HepG2 (cell line): ENCODE results near the gene GSK3B. TPM values are rescaled to one million over a fixed set of nuclear protein-coding genes. Genes with fewer than 3 reads are reported as not detected.
A peak's percentile ranks its signal among the peaks of the same experiment; 100 is the strongest.

Source experiments
- ATAC-seq: fragments of 200-7000 bp; cut with Tn5 transposase; 3 replicates; pipeline ENCODE4 v1.9.1; 2020; ENCODE audit warnings: mild to moderate bottlenecking, moderate library complexity
- BruUV-seq: library from RNA; stranded (reverse); fragments of 400-500 nt; replicated peaks from 2 replicates; lab custom pipeline; 2021; lab: Mats Ljungman, UMichigan
- CTCF ChIA-PET: fragments of 300-600 bp; formaldehyde crosslinking; extraction: SDS; loops from one replicate; lab custom pipeline; 2021; ENCODE audit warnings: low total read pairs, inconsistent platforms, low intra/inter-chr PET ratio; lab: Yijun Ruan, JAX
- POLR2A ChIA-PET: fragments of 350-600 bp; sonication (Branson Sonifier 250); formaldehyde crosslinking; loops from one replicate; lab custom pipeline; 2020; ENCODE audit warnings: antibody characterized with exemption, inconsistent platforms; lab: Yijun Ruan, JAX
- DNase-seq: peaks from one replicate; pipeline ENCODE4 v3.0.0-alpha.2; 2015; ENCODE audit warnings: low spot score
- FAIRE-seq: peaks from 3 replicates; lab custom pipeline; 2011; peaks lifted over from hg19 to GRCh38; lab: Jason Lieb, UNC
- H2AFZ ChIP-seq: one replicate; pipeline ENCODE4 v1.6.1; 2011; ENCODE audit warnings: low read length, inconsistent platforms
- H3K27ac ChIP-seq: fragments of 300-600 bp; 3 replicates; pipeline ENCODE4 v1.8.0; 2011; ENCODE audit warnings: mixed run types, mild to moderate bottlenecking, mixed read lengths, low read length, inconsistent platforms; ENCODE audit not compliant: insufficient read depth; ENCODE audit errors: extremely low read length
- H3K27me3 ChIP-seq, 2 experiments: fragments of 200-600 bp in 1 of 2; 2 replicates in 1 of 2; 3 replicates in 1 of 2; pipeline versions ENCODE4 v1.6.0 to v1.8.0; 2011; ENCODE audit warnings: low read length in 2 of 2, mild to moderate bottlenecking in 2 of 2, moderate library complexity in 2 of 2, inconsistent platforms in 1 of 2; ENCODE audit not compliant: insufficient read depth in 2 of 2, control insufficient read depth in 1 of 2
- H3K36me3 ChIP-seq, 2 experiments: fragments of 200-600 bp in 1 of 2; replicated peaks in 1 of 2; 2 replicates in 1 of 2; 3 replicates in 1 of 2; pipeline versions ENCODE4 v1.5.1 to v1.8.0; 2011; ENCODE audit warnings: low read length in 2 of 2, inconsistent platforms in 1 of 2; ENCODE audit not compliant: insufficient read depth in 2 of 2, control insufficient read depth in 1 of 2
- H3K4me1 ChIP-seq: 2 replicates; pipeline ENCODE4 v1.5.1; 2012; ENCODE audit warnings: low read length, inconsistent platforms; ENCODE audit not compliant: insufficient read depth
- H3K4me2 ChIP-seq: 2 replicates; pipeline ENCODE4 v1.6.0; 2011; ENCODE audit warnings: low read depth, low read length, inconsistent platforms
- H3K4me3 ChIP-seq, 3 experiments: fragments of 200-600 bp in 1 of 3; sonication (generic), shearing (Covaris generic) in 1 of 3; replicated peaks in 1 of 3; 2 replicates each; pipeline ENCODE4 v1.5.1; 2011 to 2016; ENCODE audit warnings: low read length in 3 of 3, inconsistent platforms in 2 of 3, low read depth in 2 of 3, mild to moderate bottlenecking in 2 of 3, control low read depth in 1 of 3, mixed read lengths in 1 of 3; ENCODE audit not compliant: insufficient read depth in 1 of 3
- H3K79me2 ChIP-seq: one replicate; pipeline ENCODE4 v1.6.1; 2011; ENCODE audit warnings: low read length, inconsistent platforms; ENCODE audit not compliant: insufficient read depth
- H3K9ac ChIP-seq: 2 replicates; pipeline ENCODE4 v1.6.0; 2011; ENCODE audit warnings: mild to moderate bottlenecking, low read depth, low read length, inconsistent platforms; ENCODE audit not compliant: insufficient read depth
- H3K9me3 ChIP-seq: 2 replicates; pipeline ENCODE4 v1.5.1; 2012; ENCODE audit warnings: mild to moderate bottlenecking, low read length
- H4K20me1 ChIP-seq: 2 replicates; pipeline ENCODE4 v1.6.0; 2011; ENCODE audit warnings: inconsistent platforms, mild to moderate bottlenecking, low read length, moderate library complexity; ENCODE audit not compliant: insufficient read depth
- PRDM4 ChIP-seq: sonication (generic); formaldehyde crosslinking; IDR thresholded peaks from 2 replicates; pipeline ENCODE4 v1.9.0; 2021; ENCODE audit warnings: missing genetic modification reagents, borderline replicate concordance
- SALL1 ChIP-seq: sonication (generic); formaldehyde crosslinking; IDR thresholded peaks from 2 replicates; pipeline ENCODE4 v1.8.0; 2022; ENCODE audit warnings: mild to moderate bottlenecking, missing genetic modification reagents
- ZFX ChIP-seq: sonication (generic); formaldehyde crosslinking; IDR thresholded peaks from 2 replicates; pipeline ENCODE4 v1.4.0; 2020; ENCODE audit warnings: mild to moderate bottlenecking, low read depth, missing genetic modification reagents, moderate library complexity
- ZNF501 ChIP-seq: sonication (generic); formaldehyde crosslinking; IDR thresholded peaks from 2 replicates; pipeline ENCODE4 v1.5.1; 2020; ENCODE audit warnings: mild to moderate bottlenecking, moderate library complexity, missing genetic modification reagents
- WGBS: methylation state at CpG from one replicate; pipeline ENCODE4 v1.1.6; 2017; ENCODE audit warnings: low lambda C conversion rate; 5-methylcytosine and 5-hydroxymethylcytosine counted together
- in situ Hi-C: cut with HindIII; loops from 2 replicates; pipeline ENCODE4 v1.10.0; 2017; ENCODE audit warnings: low pct_unique_long_range_greater_than_20kb; ENCODE audit not compliant: extremely low pct_ligation_motif_present
- intact Hi-C: fragments of 100-400 bp; cut with micrococcal nuclease; formaldehyde crosslinking; loops from one replicate; pipeline ENCODE4 v1.10.0; 2022; ENCODE audit not compliant: unreplicated experiment
- polyA plus RNA-seq, 8 experiments: library from polyadenylated mRNA; depleted of rRNA in 3 of 8; stranded (reverse) in 7 of 8; unstranded in 1 of 8; fragments of >200 nt; fragmentation: Illumina TruSeq in 4 of 8; extraction: Trizol in 4 of 8; gene quantifications; 2 replicates each; pipeline versions ENCODE4 v1.2.1 to v1.2.3, GENCODE V29; 2011 to 2016; ENCODE audit warnings: low read depth in 4 of 8, missing spikeins in 1 of 8, mixed read lengths in 1 of 8; ENCODE audit not compliant: insufficient read depth in 1 of 8
- total RNA-seq, 5 experiments: library from RNA; depleted of rRNA; stranded (reverse); fragments of >200 nt; fragmentation: Illumina TruSeq; extraction: Trizol; gene quantifications; 2 replicates each; pipeline ENCODE4 v1.2.3, GENCODE V29; 2016; ENCODE audit warnings: low read depth in 1 of 5
- TF ChIP-seq, protein P1 (sequence below): sonication (generic); formaldehyde crosslinking; IDR thresholded peaks from 2 replicates; pipeline ENCODE4 v1.5.1; 2020; ENCODE audit warnings: mild to moderate bottlenecking, missing genetic modification reagents, moderate library complexity

GSK3B gene
- total and polyA plus RNA-seq, 2 of the 13 experiments (the other 11 are each of a cell fraction or from before 2014, with no cell fraction given), result 22.3 to 30.1 TPM

DNA sequence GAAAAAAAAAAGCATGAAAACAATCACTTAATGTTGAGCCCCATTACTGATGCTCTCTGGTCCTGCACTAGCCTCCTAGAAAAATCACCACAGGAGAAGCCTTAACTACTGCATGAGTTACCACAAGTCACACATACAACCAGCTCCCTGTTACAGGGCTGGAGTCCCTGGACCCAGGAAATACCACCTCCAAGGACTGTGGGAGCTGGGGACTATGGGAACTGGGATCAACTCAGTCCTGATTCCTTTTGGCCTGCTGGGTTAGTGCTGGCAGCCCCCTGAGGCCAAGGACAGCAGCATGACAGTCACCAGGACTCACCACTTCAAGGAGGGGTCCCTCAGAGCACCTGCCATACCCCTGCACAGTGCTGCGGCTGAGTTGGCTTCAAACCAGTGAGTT, 311.8 kb downstream of the GSK3B start:
- peaks cover 73% of the 10 kb centered on the region for H3K4me1 ChIP-seq
- H3K9me3 ChIP-seq, result no peaks in the 10 kb centered on the region
- TSS peak; percentile 88 for BruUV-seq
- H4K20me1 ChIP-seq, result no peaks in the 10 kb centered on the region
- peak overlapping the region; percentile 59 to 74 (median 68) for H3K4me3 ChIP-seq
- WGBS, result no CpG with 5 or more reads among the region's 1 CpG
- H3K4me2 ChIP-seq, result peak overlapping the region; percentile 87
- no peaks in the 10 kb centered on the region for H3K36me3 ChIP-seq
- POLR2A ChIA-PET, result interaction anchor here (1.3 to 5.8 kb wide), 5 partner anchors 8 to 15 kb away, joined by 4 to 69 read pairs (median 13); no protein-coding TSS in a partner anchor
- CTCF ChIA-PET, result no interaction called here
- H3K79me2 ChIP-seq, result no peaks in the 10 kb centered on the region
- TF ChIP-seq ZNF501 (CRISPR knock-in tag) (0 out of 2 replicates have a peak, but pooled peaks have one; percentile 22), PRDM4 (CRISPR knock-in tag) (no peak), ZFX (CRISPR knock-in tag) (0 out of 2 replicates have a peak, but pooled peaks have one; percentile 7), SALL1 (CRISPR knock-in tag) (peak; percentile 43; the same call in 1 of the 2 replicates)
- TF ChIP-seq, protein P1, sequence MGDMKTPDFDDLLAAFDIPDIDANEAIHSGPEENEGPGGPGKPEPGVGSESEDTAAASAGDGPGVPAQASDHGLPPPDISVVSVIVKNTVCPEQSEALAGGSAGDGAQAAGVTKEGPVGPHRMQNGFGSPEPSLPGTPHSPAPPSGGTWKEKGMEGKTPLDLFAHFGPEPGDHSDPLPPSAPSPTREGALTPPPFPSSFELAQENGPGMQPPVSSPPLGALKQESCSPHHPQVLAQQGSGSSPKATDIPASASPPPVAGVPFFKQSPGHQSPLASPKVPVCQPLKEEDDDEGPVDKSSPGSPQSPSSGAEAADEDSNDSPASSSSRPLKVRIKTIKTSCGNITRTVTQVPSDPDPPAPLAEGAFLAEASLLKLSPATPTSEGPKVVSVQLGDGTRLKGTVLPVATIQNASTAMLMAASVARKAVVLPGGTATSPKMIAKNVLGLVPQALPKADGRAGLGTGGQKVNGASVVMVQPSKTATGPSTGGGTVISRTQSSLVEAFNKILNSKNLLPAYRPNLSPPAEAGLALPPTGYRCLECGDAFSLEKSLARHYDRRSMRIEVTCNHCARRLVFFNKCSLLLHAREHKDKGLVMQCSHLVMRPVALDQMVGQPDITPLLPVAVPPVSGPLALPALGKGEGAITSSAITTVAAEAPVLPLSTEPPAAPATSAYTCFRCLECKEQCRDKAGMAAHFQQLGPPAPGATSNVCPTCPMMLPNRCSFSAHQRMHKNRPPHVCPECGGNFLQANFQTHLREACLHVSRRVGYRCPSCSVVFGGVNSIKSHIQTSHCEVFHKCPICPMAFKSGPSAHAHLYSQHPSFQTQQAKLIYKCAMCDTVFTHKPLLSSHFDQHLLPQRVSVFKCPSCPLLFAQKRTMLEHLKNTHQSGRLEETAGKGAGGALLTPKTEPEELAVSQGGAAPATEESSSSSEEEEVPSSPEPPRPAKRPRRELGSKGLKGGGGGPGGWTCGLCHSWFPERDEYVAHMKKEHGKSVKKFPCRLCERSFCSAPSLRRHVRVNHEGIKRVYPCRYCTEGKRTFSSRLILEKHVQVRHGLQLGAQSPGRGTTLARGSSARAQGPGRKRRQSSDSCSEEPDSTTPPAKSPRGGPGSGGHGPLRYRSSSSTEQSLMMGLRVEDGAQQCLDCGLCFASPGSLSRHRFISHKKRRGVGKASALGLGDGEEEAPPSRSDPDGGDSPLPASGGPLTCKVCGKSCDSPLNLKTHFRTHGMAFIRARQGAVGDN (CRISPR knock-in tag), result peak; percentile 55
- TF ChIP-seq, all 625 proteins: peak for 4
- in situ Hi-C loops, result no loop called here
- DNase-seq (no peak), FAIRE-seq (no peak), ATAC-seq (peak; percentile 71)
- intact Hi-C loops, result loop anchor here (5.0 kb wide), 1 partner anchor 40 kb away; no protein-coding TSS in a partner anchor
- H3K27ac ChIP-seq, result peak overlapping the region; percentile 63
- H3K27me3 ChIP-seq, result no peaks in the 10 kb centered on the region
- peak overlapping the region; percentile 67 for H3K9ac ChIP-seq
- peak overlapping the region; percentile 98 for H2AFZ ChIP-seq
